ENCODE measurements around the gene DNAJB4.

GRCh38 chr1:77956464-77956863 lies 48.3 kb upstream of the DNAJB4 start:
- TF ChIP-seq CTCF (conservative IDR thresholded peaks at IDR 0.05; ENCODE audit: low read depth in 2 of 2) (no peak), EZH2phosphoT487 (IDR thresholded peaks at IDR 0.05; ENCODE audit: unreplicated experiment) (no peak)

All from GM23338 (cell line).